Muscle of leg (tissue), 11 donors: Measurements from ENCODE around the gene CDK13. TPM values are rescaled to one million over a fixed set of nuclear protein-coding genes. Genes with fewer than 3 reads are reported as not detected.

Source experiments
- DNase-seq: peaks from one replicate; pipeline ENCODE4 v3.0.0; 2013
- H3K27ac ChIP-seq: one replicate; pipeline ENCODE4 v1.5.1; 2013; ENCODE audit warnings: mild to moderate bottlenecking, low read length, control low read depth
- H3K27me3 ChIP-seq: one replicate; pipeline ENCODE4 v1.6.1; 2013; ENCODE audit warnings: low read length; ENCODE audit not compliant: control insufficient read depth, insufficient read depth
- H3K36me3 ChIP-seq: one replicate; pipeline ENCODE4 v1.6.1; 2013; ENCODE audit warnings: low read length; ENCODE audit not compliant: control insufficient read depth, insufficient read depth
- H3K4me1 ChIP-seq: one replicate; pipeline ENCODE4 v1.6.1; 2013; ENCODE audit warnings: low read length; ENCODE audit not compliant: control insufficient read depth, insufficient read depth
- H3K4me3 ChIP-seq: one replicate; pipeline ENCODE4 v1.5.1; 2013; ENCODE audit warnings: low read length, control low read depth
- H3K9me3 ChIP-seq: replicated peaks from 2 replicates; pipeline ENCODE4 v1.6.1; 2013; ENCODE audit warnings: low read depth, low read length; ENCODE audit not compliant: control insufficient read depth
- WGBS: methylation state at CpG from one replicate; pipeline ENCODE4 v1.1.5; 2013; ENCODE audit warnings: missing lambda C conversion rate; ENCODE audit not compliant: insufficient coverage; 5-methylcytosine and 5-hydroxymethylcytosine counted together
- polyA plus RNA-seq, 8 donors: library from polyadenylated mRNA; unstranded; fragments of 120-200 nt; gene quantifications; one replicate each; pipeline versions ENCODE4 v1.2.1 to v1.2.3, GENCODE V29; 2013; ENCODE audit warnings: inconsistent platforms in 1 of 8, low replicate concordance in 1 of 8; ENCODE audit not compliant: insufficient read length in 8 of 8, insufficient read depth in 1 of 8
- total RNA-seq: library from RNA; stranded (reverse); fragments of 120-200 nt; gene quantifications from one replicate; pipeline ENCODE4 v1.2.4, GENCODE V29; 2013

CDK13 gene
- total and polyA plus RNA-seq, 9 donors, result 32.3 to 52.8 (median 34.1) TPM

- Histone ChIP-seq H3K9me3 (no peaks in the 10 kb centered on the region), H3K4me1 (peaks cover 8% of the 10 kb centered on the region), H3K4me3 (no peak overlapping the region), H3K27ac (no peak overlapping the region), H3K36me3 (no peaks in the 10 kb centered on the region), H3K27me3 (no peaks in the 10 kb centered on the region)
- DNase-seq, result no peak
- WGBS, result 81% methylated on average over 5 of the region's 9 CpGs
Observed at GRCh38 chr7:39946693-39947092, 3.4 kb upstream of the CDK13 start.

GRCh38 chr7:39948375-39948955 is 1.6 kb upstream of the CDK13 start:
- Histone ChIP-seq H3K36me3 (no peaks in the 10 kb centered on the region), H3K4me1 (peaks cover 8% of the 10 kb centered on the region), H3K4me3 (peak overlapping the region; percentile 87), H3K27me3 (no peaks in the 10 kb centered on the region), H3K9me3 (no peaks in the 10 kb centered on the region), H3K27ac (peak overlapping the region; percentile 100)
- peak; percentile 14 for DNase-seq
- 79% methylated on average over 4 of the region's 10 CpGs for WGBS

- under 1% methylated on average over 52 of the region's 74 CpGs for WGBS
Observed at GRCh38 chr7:39948956-39949928, 814 bp upstream of the CDK13 start.

GRCh38 chr7:39950473-39951225 is 593 bp downstream of the CDK13 start:
- under 1% methylated on average over 89 of the region's 93 CpGs for WGBS
- H3K9me3 ChIP-seq, result no peaks in the 10 kb centered on the region
- H3K27me3 ChIP-seq, result no peaks in the 10 kb centered on the region
- DNase-seq, result peak; percentile 63
- H3K4me1 ChIP-seq, result peaks cover 10% of the 10 kb centered on the region
- peak overlapping the region; percentile 100 for H3K27ac ChIP-seq
- no peaks in the 10 kb centered on the region for H3K36me3 ChIP-seq
- peak overlapping the region; percentile 87 for H3K4me3 ChIP-seq

More at GRCh38 chr7:39948956-39949928, 814 bp upstream of the CDK13 start:
- Histone ChIP-seq H3K27me3 (no peaks in the 10 kb centered on the region), H3K4me1 (peaks cover 8% of the 10 kb centered on the region), H3K27ac (peak overlapping the region; percentile 100), H3K36me3 (no peaks in the 10 kb centered on the region), H3K4me3 (peak overlapping the region; percentile 87), H3K9me3 (no peaks in the 10 kb centered on the region)
- DNase-seq, result peak; percentile 100

- Histone ChIP-seq H3K27me3 (no peaks in the 10 kb centered on the region), H3K4me3 (peak overlapping the region; percentile 87), H3K27ac (peak overlapping the region; percentile 87), H3K36me3 (no peaks in the 10 kb centered on the region), H3K4me1 (peaks cover 10% of the 10 kb centered on the region), H3K9me3 (no peaks in the 10 kb centered on the region)
- 0% methylated on average over 72 of the region's 79 CpGs for WGBS
- peak; percentile 68 for DNase-seq
Observed at GRCh38 chr7:39951226-39952194, 1.5 kb downstream of the CDK13 start.

- Histone ChIP-seq H3K9me3 (no peaks in the 10 kb centered on the region), H3K27me3 (no peaks in the 10 kb centered on the region), H3K4me1 (peaks cover 10% of the 10 kb centered on the region), H3K36me3 (no peaks in the 10 kb centered on the region), H3K4me3 (peak overlapping the region; percentile 87), H3K27ac (peak overlapping the region; percentile 87)
- no CpG with 5 or more reads among the region's 2 CpGs for WGBS
- peak; percentile 26 for DNase-seq
Observed at GRCh38 chr7:39952374-39952773, 2.3 kb downstream of the CDK13 start.

- no peak overlapping the region for H3K27ac ChIP-seq
Observed at GRCh38 chr7:39952803-39953202, 2.7 kb downstream of the CDK13 start.

GRCh38 chr7:39954694-39955093 is 4.6 kb downstream of the CDK13 start:
- Histone ChIP-seq H3K27me3 (no peaks in the 10 kb centered on the region), H3K36me3 (no peaks in the 10 kb centered on the region), H3K27ac (no peak overlapping the region), H3K9me3 (no peaks in the 10 kb centered on the region), H3K4me3 (no peak overlapping the region), H3K4me1 (peaks cover 3% of the 10 kb centered on the region)
- no peak for DNase-seq
- WGBS, result no CpG with 5 or more reads among the region's 4 CpGs

More at GRCh38 chr7:39952803-39953202, 2.7 kb downstream of the CDK13 start:
- no peak for DNase-seq
- no CpG with 5 or more reads among the region's 3 CpGs for WGBS
- Histone ChIP-seq H3K27me3 (no peaks in the 10 kb centered on the region), H3K4me3 (peak overlapping the region; percentile 87), H3K4me1 (peaks cover 10% of the 10 kb centered on the region), H3K9me3 (no peaks in the 10 kb centered on the region), H3K36me3 (no peaks in the 10 kb centered on the region)

- Histone ChIP-seq H3K9me3 (no peaks in the 10 kb centered on the region), H3K27ac (no peak overlapping the region), H3K36me3 (no peaks in the 10 kb centered on the region), H3K4me3 (no peak overlapping the region), H3K27me3 (no peaks in the 10 kb centered on the region), H3K4me1 (peaks cover 3% of the 10 kb centered on the region)
- WGBS, result no CpG with 5 or more reads among the region's 3 CpGs
- no peak for DNase-seq
Observed at GRCh38 chr7:39958038-39958437, 8.0 kb downstream of the CDK13 start.
